Choroid plexus epithelial cell (primary cell): Measurements from ENCODE around the gene NRDC.
"Not testable (repeated sequence)": the region's sequence is repeated elsewhere in the genome, so short reads cannot be mapped to it uniquely, and the experiment has no call there.

Experiments used
- DNase-seq: peaks from one replicate; pipeline ENCODE4 v3.0.0-alpha.2; 2010; ENCODE audit warnings: low read depth
- H3K4me3 ChIP-seq: 2 replicates; pipeline ENCODE4 v1.5.1; 2011; ENCODE audit warnings: low read depth, mild to moderate bottlenecking, control low read depth, low read length, moderate library complexity
- TF ChIP-seq, protein P1 (sequence below): conservative IDR thresholded peaks from 2 replicates; pipeline ENCODE4 v1.5.1; 2011; ENCODE audit warnings: low read depth, mild to moderate bottlenecking, control low read depth, inconsistent platforms, low read length, moderate library complexity

Gene NRDC

DNA sequence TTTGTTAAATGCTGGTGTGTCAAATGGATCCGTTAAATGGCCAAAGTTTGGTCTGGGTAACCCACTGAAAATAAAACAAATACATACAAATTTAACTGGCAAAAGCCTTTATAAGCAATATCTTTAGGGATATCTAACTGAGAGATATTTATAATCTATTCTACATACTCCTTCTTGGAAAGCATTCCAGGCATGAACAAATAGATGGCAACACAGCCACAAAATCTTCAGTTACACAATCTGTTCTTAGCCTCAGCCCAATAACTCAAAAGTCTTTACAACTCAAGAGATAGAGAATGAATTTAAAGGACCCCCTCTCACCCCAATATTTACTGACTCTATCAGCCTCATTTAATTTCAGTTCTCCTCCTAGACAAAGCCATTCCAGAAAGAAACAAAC lies 58.7 kb downstream of the NRDC start:
- no peak overlapping the region for H3K4me3 ChIP-seq
- peak; percentile 30 for DNase-seq
- TF ChIP-seq, protein P1, sequence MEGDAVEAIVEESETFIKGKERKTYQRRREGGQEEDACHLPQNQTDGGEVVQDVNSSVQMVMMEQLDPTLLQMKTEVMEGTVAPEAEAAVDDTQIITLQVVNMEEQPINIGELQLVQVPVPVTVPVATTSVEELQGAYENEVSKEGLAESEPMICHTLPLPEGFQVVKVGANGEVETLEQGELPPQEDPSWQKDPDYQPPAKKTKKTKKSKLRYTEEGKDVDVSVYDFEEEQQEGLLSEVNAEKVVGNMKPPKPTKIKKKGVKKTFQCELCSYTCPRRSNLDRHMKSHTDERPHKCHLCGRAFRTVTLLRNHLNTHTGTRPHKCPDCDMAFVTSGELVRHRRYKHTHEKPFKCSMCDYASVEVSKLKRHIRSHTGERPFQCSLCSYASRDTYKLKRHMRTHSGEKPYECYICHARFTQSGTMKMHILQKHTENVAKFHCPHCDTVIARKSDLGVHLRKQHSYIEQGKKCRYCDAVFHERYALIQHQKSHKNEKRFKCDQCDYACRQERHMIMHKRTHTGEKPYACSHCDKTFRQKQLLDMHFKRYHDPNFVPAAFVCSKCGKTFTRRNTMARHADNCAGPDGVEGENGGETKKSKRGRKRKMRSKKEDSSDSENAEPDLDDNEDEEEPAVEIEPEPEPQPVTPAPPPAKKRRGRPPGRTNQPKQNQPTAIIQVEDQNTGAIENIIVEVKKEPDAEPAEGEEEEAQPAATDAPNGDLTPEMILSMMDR, result no peak

DNA sequence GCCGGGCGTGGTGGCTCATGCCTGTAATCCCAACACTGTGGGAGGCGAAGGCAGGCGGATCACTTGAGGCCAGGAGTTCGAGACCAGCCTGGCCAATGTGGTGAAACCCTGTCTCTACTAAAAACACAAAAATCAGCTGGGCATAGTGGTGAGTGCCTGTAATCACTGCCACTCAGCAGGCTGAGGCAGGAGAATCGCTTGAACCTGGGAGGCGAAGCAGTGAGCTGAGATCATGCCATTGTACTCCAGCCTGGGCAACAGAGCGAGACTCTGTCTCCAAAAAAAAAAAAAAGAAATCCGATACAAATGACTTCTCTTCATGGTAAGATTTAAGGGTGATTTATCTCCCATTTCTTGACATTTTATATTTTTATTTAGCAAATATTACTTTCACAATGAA lies 59.5 kb downstream of the NRDC start:
- not testable (repeated sequence) for H3K4me3 ChIP-seq, DNase-seq

DNA sequence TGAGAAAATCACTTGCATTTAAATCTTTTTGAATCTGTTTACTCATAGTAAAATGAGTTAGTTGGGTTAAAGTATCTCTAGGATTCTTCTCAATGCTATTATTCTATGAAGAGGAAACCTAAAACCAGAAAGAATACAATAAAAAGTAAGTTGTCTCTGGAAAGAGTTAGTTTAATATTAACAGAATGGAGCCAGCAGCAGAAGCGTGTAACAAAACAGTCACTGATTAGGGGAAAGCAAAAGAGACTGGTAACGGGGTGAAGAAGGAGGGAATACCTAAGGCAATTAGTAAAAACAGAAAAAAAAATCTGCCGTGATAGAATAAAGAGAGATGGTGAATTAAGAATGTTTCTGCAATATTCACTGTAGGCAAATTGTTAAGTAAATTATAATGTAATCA lies 60.0 kb downstream of the NRDC start:
- no peak for DNase-seq
- H3K4me3 ChIP-seq, result no peak overlapping the region
- TF ChIP-seq, protein P1, result no peak

DNA sequence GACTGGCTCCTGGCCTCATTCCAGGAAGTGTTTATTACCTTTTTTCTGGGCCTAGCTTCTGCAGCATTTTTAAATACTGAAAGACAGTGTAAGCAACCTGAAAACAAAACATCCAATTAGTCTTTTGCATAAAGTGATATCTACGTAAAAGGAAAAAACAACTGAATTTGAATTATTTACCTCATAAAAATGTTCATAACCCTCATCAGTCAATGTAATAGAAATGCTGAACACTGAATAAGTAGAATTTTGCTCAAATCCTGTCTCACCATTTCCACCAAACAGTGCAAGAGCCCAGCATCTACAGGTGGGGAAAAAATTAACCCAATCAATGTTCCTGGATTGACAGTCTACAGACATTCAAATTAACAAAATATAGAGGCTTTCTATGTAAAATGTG lies 64.0 kb downstream of the NRDC start:
- TF ChIP-seq, protein P1, result no peak
- no peak overlapping the region for H3K4me3 ChIP-seq
- DNase-seq, result no peak

DNA sequence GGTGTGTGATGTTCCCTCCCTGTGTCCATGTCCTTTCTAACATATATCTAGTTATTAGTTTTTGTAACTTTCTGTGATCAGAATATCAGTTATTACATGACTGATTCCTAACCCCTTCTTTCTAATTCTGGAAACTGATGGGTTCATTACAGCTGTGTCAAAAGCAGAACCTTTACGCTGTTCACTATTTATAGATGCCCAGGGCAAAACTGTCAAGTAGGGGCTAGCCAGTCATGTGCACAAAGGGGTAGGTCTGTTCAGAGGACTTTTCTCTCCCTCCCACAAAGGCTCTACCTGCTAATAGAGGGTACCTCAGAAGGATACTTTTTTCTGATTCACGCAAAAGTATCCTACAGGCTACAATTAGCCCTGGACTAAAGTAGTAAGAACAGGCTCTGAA lies 79.2 kb downstream of the NRDC start:
- DNase-seq, result no peak
- H3K4me3 ChIP-seq, result no peak overlapping the region
- TF ChIP-seq, protein P1, result no peak

DNA sequence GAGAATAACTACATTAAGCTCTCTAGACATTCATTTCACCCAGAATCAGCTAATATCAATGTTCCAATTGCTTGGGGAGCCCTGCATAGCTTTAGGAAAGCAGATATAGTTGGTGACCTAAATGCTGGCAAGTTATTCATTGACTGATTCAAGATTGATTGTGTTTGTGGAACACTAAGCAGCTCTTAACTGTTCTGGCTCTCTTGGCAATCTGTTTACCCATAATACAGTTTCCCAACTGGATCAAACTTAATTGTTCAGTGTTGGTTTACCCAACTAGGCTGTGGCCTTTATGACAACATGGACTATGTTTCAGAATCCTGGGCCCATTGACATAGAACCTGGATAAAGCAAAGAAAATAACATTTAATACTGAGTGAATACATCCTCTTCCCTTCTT lies 83.7 kb downstream of the NRDC start:
- DNase-seq, result no peak
- H3K4me3 ChIP-seq, result no peak overlapping the region
- TF ChIP-seq, protein P1, result no peak

DNA sequence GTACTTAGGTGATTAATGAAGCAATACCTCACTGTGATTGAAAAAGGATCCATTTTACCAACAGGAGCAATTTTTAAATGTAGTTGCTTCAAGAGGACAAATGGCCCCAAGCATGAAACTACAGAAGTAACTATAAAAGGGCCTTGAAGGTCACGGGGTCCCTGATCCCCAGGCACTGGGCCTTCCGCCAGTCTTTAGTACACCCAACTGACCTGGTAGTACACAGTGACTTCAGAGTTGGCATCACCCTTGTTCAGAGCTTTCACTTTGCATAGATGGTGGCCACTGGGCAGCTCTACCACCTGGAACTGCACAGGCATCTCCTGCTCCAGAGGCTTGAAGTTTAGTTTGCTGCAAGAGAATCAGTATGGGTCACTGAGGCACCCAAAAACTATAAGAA lies 84.3 kb downstream of the NRDC start:
- no peak overlapping the region for H3K4me3 ChIP-seq
- DNase-seq, result no peak
- TF ChIP-seq, protein P1, result no peak

DNA sequence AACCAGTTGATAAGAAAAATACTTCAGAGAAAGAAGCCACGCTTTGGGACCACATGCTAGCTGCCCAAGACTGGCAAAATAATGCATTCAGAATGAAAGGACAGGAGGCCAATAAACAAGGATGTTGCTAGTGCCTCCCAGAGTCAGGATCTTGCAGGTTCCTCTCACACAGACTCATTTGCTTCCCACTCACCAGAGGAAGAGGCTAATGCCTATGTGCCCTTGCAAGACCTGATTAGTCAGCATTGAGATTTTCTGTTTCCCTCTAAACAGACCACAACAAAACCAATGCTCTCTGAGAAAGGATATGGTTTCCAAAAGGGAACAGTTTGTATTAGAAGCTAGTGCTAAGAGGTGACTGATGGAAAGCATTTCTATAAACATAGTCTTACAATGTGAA lies 85.7 kb downstream of the NRDC start:
- peak; percentile 93 for DNase-seq
- no peak overlapping the region for H3K4me3 ChIP-seq
- TF ChIP-seq, protein P1, result peak; percentile 42
